ENCODE results near the gene GALNT9. TPM values are rescaled to one million over a fixed set of nuclear protein-coding genes. Genes with fewer than 3 reads are reported as not detected.

GALNT9 gene
- total and polyA plus RNA-seq, 12 donors: 0.01 to 0.19 TPM; not detected in 10

DNA sequence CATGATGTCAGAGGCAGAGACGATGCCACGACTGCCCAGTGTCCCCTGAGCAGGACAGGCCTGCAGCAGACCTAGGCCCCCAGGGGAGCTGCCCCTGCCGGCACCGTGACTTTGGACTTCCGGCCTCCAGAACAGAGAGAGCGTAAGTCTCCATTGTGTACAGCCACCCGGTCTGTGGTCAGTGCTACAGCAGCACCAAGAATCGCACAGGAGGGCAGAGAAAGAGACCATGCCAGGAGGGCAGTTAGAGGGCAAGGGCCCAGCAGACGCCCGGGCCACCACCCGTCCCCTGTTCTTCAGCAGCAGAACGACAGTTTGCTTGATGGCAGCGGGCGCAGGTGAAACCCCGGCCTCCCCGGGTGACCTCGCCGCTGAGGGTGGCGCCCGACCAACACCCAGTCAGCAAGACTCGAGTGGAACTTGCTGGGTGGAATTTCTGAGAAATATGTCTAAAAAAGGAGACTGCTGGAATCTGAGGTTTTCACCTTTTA, 19.7 kb downstream of the GALNT9 start:
- WGBS, 2 donors: 83 to 85% methylated on average over 21 of the region's 21 CpGs
- Histone ChIP-seq H3K27ac (no peak overlapping the region), H3K4me3 (no peak overlapping the region), H3K9me3 (peaks cover 0 to 35% (median 16%) of the 10 kb centered on the region in 11 donors), H3K36me3 (no peaks in the 10 kb centered on the region), H3K27me3 (peaks cover 0 to 16% (median 0%) of the 10 kb centered on the region in 7 donors), H3K4me1 (no peaks in the 10 kb centered on the region)
- no peak for ATAC-seq
- TF ChIP-seq, protein P1, sequence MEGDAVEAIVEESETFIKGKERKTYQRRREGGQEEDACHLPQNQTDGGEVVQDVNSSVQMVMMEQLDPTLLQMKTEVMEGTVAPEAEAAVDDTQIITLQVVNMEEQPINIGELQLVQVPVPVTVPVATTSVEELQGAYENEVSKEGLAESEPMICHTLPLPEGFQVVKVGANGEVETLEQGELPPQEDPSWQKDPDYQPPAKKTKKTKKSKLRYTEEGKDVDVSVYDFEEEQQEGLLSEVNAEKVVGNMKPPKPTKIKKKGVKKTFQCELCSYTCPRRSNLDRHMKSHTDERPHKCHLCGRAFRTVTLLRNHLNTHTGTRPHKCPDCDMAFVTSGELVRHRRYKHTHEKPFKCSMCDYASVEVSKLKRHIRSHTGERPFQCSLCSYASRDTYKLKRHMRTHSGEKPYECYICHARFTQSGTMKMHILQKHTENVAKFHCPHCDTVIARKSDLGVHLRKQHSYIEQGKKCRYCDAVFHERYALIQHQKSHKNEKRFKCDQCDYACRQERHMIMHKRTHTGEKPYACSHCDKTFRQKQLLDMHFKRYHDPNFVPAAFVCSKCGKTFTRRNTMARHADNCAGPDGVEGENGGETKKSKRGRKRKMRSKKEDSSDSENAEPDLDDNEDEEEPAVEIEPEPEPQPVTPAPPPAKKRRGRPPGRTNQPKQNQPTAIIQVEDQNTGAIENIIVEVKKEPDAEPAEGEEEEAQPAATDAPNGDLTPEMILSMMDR (IDR thresholded peaks at IDR 0.05): no peak
- intact Hi-C loops (cut with DNase I): no loop called here
- peak in 1 of 2 donors; percentile 3 for DNase-seq

DNA sequence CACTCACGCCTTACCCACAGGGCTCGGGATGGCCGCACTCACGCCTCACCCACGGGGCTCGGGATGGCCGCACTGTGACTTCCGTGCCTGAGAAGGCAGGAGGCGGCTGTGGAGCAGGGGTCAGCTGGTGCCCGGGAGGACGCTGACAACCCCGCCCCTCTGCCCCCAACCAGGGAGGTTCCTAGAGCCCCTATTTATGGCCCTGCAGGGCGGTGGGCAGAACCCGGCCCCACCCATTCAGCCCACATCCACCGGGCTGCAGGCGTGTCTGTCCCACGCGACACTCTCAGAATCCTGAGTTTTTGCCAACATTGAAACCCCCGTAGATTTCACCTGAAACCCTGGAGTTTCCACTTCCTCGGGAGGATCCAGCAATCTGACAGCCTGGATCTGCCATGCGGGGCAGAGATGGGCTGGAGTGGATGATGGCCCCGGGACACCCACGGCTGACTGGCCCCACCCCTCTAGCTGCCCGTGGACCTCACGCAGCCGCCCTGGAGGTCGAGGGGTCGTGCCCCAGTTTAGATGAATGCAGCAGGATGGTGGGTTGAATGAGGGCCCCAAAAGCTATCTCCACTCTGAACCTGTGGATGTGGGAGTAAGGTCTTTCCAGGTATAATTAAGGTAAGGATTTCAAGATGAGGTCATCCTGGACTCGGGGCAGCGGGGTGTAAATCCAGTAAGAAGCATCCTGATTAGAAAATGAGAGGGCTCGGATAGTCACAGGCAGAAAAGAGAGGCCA, 20.4 kb downstream of the GALNT9 start:
- ATAC-seq (no peak), DNase-seq (no peak)
- Histone ChIP-seq H3K4me3 (no peak overlapping the region), H3K27ac (no peak overlapping the region), H3K36me3 (no peaks in the 10 kb centered on the region), H3K9me3 (peaks cover 0 to 35% (median 16%) of the 10 kb centered on the region in 11 donors), H3K4me1 (no peaks in the 10 kb centered on the region), H3K27me3 (peaks cover 0 to 16% (median 0%) of the 10 kb centered on the region in 7 donors)
- intact Hi-C loops (cut with DNase I): no loop called here
- 67 to 71% methylated on average over 31 of the region's 31 CpGs for WGBS, 2 donors
- TF ChIP-seq, protein P1 (IDR thresholded peaks at IDR 0.05): no peak

- intact Hi-C loops (cut with DNase I): no loop called here
- peaks cover 0 to 16% (median 0%) of the 10 kb centered on the region in 7 donors for H3K27me3 ChIP-seq
- no peak overlapping the region for H3K27ac ChIP-seq
- no peak for ATAC-seq
- no peak overlapping the region for H3K4me3 ChIP-seq
- H3K36me3 ChIP-seq: no peaks in the 10 kb centered on the region
- WGBS, 2 donors: 69 to 76% methylated on average over 31 to 32 of the region's 32 CpGs
- no peak for DNase-seq
- H3K4me1 ChIP-seq: no peaks in the 10 kb centered on the region
- H3K9me3 ChIP-seq: peaks cover 0 to 35% (median 16%) of the 10 kb centered on the region in 11 donors
- TF ChIP-seq, protein P1 (IDR thresholded peaks at IDR 0.05): no peak
These were observed 21.2 kb downstream of the GALNT9 start for GRCh38 chr12:132307976-132308852.

- WGBS, 2 donors: 67 to 68% methylated on average over 10 of the region's 10 CpGs
- intact Hi-C loops (cut with DNase I): no loop called here
- TF ChIP-seq, protein P1 (IDR thresholded peaks at IDR 0.05): no peak
- peaks cover 0 to 24% (median 13%) of the 10 kb centered on the region in 11 donors for H3K9me3 ChIP-seq
- no peak overlapping the region for H3K4me3 ChIP-seq
- H3K27me3 ChIP-seq: peaks cover 0 to 16% (median 0%) of the 10 kb centered on the region in 7 donors
- DNase-seq: no peak
- H3K36me3 ChIP-seq: no peaks in the 10 kb centered on the region
- no peak for ATAC-seq
- no peaks in the 10 kb centered on the region for H3K4me1 ChIP-seq
- H3K27ac ChIP-seq: no peak overlapping the region
These were observed 22.6 kb downstream of the GALNT9 start for GRCh38 chr12:132306885-132307191.

Data from heart right ventricle (tissue), 16 donors.